NCI-H2227 (cell line): ENCODE measurements around the gene MAP4.

Source experiments
- DNase-seq: peaks from one replicate; lab custom pipeline; 2025; ENCODE audit not compliant: unreplicated experiment; lab: John Stamatoyannopoulos, UW

Gene MAP4

GRCh38 chr3:47867451-47868044, 148.7 kb downstream of the MAP4 start:
- no peak for DNase-seq

GRCh38 chr3:47865192-47865591, 151.0 kb downstream of the MAP4 start:
- no peak for DNase-seq

GRCh38 chr3:47863391-47864128, 152.7 kb downstream of the MAP4 start:
- no peak for DNase-seq

GRCh38 chr3:47859956-47860605, 156.1 kb downstream of the MAP4 start:
- no peak for DNase-seq

GRCh38 chr3:47857151-47857550, 159.1 kb downstream of the MAP4 start:
- DNase-seq: no peak

- no peak for DNase-seq
Measured at GRCh38 chr3:47856669-47857068, 159.5 kb downstream of the MAP4 start.

GRCh38 chr3:47855461-47856383, 160.5 kb downstream of the MAP4 start:
- no peak for DNase-seq

GRCh38 chr3:47854720-47855455, 161.3 kb downstream of the MAP4 start:
- DNase-seq: no peak

- no peak for DNase-seq
Measured at GRCh38 chr3:47854267-47854666, 161.9 kb downstream of the MAP4 start.

- no peak for DNase-seq
Measured at GRCh38 chr3:47852604-47853602, 163.3 kb downstream of the MAP4 start.

GRCh38 chr3:47851888-47852603, 164.2 kb downstream of the MAP4 start:
- no peak for DNase-seq

- DNase-seq: no peak
Measured at GRCh38 chr3:47850564-47851410, 165.4 kb downstream of the MAP4 start.

- no peak for DNase-seq
Measured at GRCh38 chr3:47849699-47850563, 166.3 kb downstream of the MAP4 start.

- DNase-seq: no peak
Measured at GRCh38 chr3:47849186-47849698, 167.0 kb downstream of the MAP4 start.

GRCh38 chr3:47848599-47849117, 167.6 kb downstream of the MAP4 start:
- no peak for DNase-seq

GRCh38 chr3:47847801-47848518, 168.3 kb downstream of the MAP4 start:
- no peak for DNase-seq
